C4-2B (cell line): Measurements from ENCODE around the gene KCNIP4.
"Not testable (repeated sequence)": the region's sequence is repeated elsewhere in the genome, so short reads cannot be mapped to it uniquely, and the experiment has no call there.

Experiments used
- H3K27ac ChIP-seq: fragments of 450-650 bp; 2 replicates; pipeline ENCODE4 v1.5.1; 2017
- ZFX ChIP-seq: fragments of 450-650 bp; IDR thresholded peaks from 2 replicates; pipeline ENCODE4 v1.6.1; 2017
- TF ChIP-seq, protein P1 (sequence below): fragments of 450-650 bp; conservative IDR thresholded peaks from 2 replicates; pipeline ENCODE4 v1.5.1; 2017; ENCODE audit warnings: mild to moderate bottlenecking

The KCNIP4 gene

DNA sequence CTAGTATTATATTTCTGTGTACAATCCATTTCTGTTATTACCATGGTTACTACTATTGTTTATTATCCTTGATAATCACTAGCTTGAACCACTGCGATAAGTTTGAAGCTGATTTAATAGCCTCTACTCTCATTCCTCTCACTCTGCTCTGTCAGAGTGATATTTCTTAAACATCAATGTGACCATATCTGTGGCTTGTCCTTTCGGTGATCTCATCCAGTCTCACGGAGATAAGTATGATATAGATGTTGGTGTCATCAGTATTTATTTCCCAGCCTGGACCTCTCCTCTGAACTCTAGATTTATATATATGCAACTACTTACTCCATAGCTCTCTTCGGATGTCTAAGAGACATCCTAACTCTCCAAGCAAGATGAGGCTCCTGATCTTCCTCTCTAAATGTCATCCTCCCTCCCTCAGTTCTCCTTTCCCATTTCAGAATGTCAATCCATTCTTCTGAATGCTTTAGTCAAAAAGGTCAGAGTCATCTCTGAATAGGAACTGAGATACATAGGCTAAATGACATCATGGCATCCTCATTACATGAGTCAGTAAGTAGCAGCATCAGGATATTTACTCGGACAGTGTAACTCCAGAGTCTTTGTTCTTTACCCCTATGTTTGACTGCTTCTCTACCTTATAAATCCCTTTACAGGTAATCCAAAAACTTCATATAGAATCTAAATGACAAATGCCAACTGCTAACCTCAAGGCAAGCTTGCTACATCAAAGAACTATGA is 1118.8 kb downstream of the KCNIP4 start:
- no peak overlapping the region for H3K27ac ChIP-seq

DNA sequence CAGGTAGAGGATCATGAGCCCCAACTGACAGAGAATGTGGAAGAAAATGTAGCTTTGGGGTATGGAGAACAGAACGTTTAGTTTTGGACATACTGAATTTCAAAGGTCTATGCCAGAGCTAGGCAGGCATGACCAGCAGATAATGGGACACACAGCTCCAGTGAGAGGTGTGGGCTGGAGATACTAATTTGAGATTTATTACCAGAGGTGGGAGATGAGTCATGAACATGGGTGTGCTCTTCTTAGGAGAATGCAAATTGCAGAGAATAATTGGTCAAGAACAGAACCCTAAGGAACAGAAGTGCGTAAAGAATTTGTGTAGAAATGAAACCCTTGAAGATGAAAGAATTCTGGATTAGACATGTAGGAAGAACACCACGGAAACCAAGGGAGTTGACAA is 1123.1 kb downstream of the KCNIP4 start:
- no peak overlapping the region for H3K27ac ChIP-seq
- TF ChIP-seq ZFX, result no peak
- TF ChIP-seq, protein P1, sequence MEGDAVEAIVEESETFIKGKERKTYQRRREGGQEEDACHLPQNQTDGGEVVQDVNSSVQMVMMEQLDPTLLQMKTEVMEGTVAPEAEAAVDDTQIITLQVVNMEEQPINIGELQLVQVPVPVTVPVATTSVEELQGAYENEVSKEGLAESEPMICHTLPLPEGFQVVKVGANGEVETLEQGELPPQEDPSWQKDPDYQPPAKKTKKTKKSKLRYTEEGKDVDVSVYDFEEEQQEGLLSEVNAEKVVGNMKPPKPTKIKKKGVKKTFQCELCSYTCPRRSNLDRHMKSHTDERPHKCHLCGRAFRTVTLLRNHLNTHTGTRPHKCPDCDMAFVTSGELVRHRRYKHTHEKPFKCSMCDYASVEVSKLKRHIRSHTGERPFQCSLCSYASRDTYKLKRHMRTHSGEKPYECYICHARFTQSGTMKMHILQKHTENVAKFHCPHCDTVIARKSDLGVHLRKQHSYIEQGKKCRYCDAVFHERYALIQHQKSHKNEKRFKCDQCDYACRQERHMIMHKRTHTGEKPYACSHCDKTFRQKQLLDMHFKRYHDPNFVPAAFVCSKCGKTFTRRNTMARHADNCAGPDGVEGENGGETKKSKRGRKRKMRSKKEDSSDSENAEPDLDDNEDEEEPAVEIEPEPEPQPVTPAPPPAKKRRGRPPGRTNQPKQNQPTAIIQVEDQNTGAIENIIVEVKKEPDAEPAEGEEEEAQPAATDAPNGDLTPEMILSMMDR, result no peak

More for the DNA sequence above, 1118.8 kb downstream of the KCNIP4 start:
- TF ChIP-seq, protein P1, result no peak
- TF ChIP-seq ZFX, result no peak

DNA sequence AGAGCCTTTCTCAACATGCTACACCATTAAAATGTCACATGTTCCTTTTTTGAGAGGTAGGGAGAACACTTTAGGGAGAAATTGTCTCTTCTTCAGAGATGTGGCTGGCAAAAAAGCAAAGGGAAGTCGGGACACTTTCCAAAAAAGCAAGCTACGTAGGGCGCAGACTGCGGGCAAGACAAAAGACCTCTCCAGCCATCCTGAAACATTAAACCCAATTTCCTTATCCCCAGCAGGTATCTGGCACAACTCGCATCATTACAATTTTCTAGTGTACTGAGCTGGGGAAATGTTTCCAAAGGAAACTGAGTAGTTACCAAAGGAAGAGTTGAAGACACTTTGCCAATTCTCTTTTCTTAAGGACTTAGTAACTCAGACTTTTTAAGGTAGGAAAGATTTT is 1132.3 kb downstream of the KCNIP4 start:
- TF ChIP-seq ZFX, result no peak

DNA sequence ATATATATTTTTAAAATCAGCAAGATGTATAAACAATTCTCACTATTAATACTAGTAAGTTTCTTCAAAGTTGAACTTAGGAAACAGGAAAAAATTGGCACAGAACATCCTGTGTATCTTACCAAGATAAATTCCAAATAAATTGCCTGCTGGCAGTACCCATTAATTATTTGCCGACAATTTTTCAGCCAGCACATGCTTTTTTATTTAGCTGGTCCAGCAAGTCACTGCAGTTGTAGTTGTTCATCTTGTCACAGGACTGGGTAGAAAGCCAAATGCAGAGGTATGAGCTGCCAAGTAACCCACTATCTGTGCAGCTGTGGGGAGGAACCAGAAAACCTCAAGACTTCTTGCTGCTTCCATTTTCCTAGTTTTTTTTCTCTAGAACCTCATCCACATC is 1134.9 kb downstream of the KCNIP4 start:
- TF ChIP-seq, protein P1, result no peak
- no peak for TF ChIP-seq ZFX
- no peak overlapping the region for H3K27ac ChIP-seq

More for the DNA sequence above, 1132.3 kb downstream of the KCNIP4 start:
- no peak overlapping the region for H3K27ac ChIP-seq

DNA sequence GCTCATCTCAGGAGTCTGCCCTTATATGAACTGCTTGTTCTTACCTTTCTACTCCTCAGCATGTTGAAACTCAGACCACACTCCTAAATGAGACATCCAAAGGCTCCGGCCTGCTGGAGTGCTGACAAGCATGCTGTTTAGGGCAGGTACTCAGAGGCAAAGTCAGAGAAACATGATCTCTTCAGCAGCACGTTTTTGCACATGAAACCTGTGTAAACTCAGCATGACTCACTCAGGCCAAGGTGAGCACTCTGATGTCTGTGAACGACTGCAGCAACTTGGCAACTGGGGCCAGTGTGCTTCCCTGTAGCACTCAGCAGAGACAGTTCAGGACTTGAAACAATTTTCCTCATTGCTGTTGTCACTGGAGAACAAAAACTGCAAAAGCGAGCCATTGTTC is 1138.8 kb downstream of the KCNIP4 start:
- TF ChIP-seq, protein P1, result no peak
- no peak for TF ChIP-seq ZFX
- no peak overlapping the region for H3K27ac ChIP-seq

DNA sequence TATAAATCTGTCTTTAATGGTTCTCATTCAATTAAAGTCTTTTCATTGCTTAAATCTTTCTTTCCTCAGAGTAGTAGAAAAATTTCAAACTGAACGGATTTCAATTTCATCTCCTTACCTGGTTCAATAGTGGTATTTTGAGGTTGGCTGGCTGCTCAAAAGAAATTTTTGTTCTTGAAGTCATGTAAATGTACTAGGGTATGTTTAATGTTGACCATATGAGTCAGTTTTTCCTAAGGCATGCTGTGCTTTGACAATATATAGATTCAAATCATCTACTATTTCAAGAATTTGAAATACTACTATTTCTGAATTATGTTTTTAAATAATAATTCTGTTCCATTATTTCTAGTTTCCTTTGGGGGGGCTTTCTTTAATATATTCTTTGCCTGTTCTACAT is 1142.9 kb downstream of the KCNIP4 start:
- TF ChIP-seq, protein P1, result no peak
- no peak for TF ChIP-seq ZFX

DNA sequence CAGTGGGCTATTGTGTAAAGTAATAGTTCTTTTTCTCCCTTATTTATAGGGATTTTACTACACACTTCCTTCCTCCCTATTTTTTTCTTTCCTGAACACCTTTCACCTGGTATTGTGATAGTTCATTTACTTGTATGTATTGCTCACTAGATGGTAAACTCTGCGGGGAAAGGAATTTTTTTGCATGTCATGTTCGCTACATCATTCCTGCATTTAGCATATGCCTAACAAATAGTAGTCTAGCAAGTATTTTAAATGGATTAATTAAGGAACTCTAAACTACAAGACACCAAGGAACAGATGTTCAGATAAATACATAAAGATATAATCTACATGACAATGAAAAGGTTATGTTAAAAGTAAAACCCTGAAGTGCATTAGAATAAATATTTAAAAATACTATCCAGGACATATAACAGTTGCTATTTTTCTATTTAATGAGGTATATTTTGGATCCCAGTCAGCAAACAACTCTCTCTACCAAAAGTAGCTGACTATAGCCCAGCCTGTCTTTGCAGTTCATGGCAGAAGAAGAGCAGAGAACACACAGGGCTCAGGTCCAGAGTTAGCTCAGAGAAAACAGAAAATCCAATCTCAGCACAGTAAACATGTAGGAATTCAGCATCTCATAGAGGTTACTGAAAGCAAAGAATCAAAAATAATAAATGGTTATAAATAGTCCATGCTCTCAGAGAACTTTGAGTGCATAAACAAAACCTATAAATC is 1160.5 kb downstream of the KCNIP4 start:
- H3K27ac ChIP-seq, result no peak overlapping the region
- TF ChIP-seq, protein P1, result no peak
- no peak for TF ChIP-seq ZFX

More for the DNA sequence above, 1142.9 kb downstream of the KCNIP4 start:
- no peak overlapping the region for H3K27ac ChIP-seq

DNA sequence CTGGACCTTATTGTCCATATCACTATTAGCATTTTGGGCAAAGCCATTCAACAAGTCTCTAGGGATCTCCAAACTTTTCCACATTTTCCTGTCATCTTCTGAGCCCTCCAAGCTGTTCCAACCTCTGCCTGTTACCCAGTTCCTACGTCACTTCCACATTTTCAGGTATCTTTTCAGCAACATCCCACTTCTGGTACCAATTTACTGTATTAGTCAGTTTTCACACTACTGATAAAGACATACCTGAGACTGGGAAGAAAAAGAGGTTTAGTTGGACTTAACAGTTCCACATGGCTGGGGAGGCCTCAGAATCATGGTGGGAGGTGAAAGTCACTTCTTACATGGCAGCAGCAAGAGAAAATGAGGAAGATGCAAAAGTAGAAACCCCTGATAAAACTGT is 1165.4 kb downstream of the KCNIP4 start:
- not testable (repeated sequence) for H3K27ac ChIP-seq
